Fibroblast of villous mesenchyme (primary cell): Measurements from ENCODE around the gene KLHL7. TPM values are rescaled to one million over a fixed set of nuclear protein-coding genes. Genes with fewer than 3 reads are reported as not detected.

ENCODE experiments used
- DNase-seq: peaks from one replicate; pipeline ENCODE4 v3.0.0-alpha.2; 2010; ENCODE audit warnings: low read depth
- H3K4me3 ChIP-seq: 2 replicates; pipeline ENCODE4 v1.5.1; 2011; ENCODE audit warnings: low read depth, mild to moderate bottlenecking, low read length
- CTCF ChIP-seq: IDR thresholded peaks from 2 replicates; pipeline ENCODE4 v1.5.1; 2012; ENCODE audit warnings: low read depth, mild to moderate bottlenecking, low read length; ENCODE audit not compliant: insufficient read depth
- total RNA-seq: library from RNA; depleted of rRNA; stranded (reverse); fragments of >200 nt; gene quantifications from 2 replicates; pipeline ENCODE4 v1.2.3, GENCODE V29; 2012

The KLHL7 gene
- total RNA-seq, 1 donor, result 27.6 TPM

- peak overlapping the region; percentile 97 for H3K4me3 ChIP-seq
- TF ChIP-seq CTCF, result no peak
- peak; percentile 7 for DNase-seq
Observed at GRCh38 chr7:23106823-23107663, 1.5 kb downstream of the KLHL7 start.

- TF ChIP-seq CTCF, result no peak
- H3K4me3 ChIP-seq, result peak overlapping the region; percentile 97
- DNase-seq, result no peak
Observed at GRCh38 chr7:23107781-23108180, 2.2 kb downstream of the KLHL7 start.

- TF ChIP-seq CTCF, result no peak
- DNase-seq, result no peak
- H3K4me3 ChIP-seq, result no peak overlapping the region
Observed at GRCh38 chr7:23108995-23109394, 3.4 kb downstream of the KLHL7 start.

- DNase-seq, result no peak
- no peak overlapping the region for H3K4me3 ChIP-seq
- no peak for TF ChIP-seq CTCF
Observed at GRCh38 chr7:23109470-23109869, 3.9 kb downstream of the KLHL7 start.

GRCh38 chr7:23114896-23115295 lies 9.3 kb downstream of the KLHL7 start:
- DNase-seq, result no peak
- no peak for TF ChIP-seq CTCF
- H3K4me3 ChIP-seq, result no peak overlapping the region

GRCh38 chr7:23115991-23116390 lies 10.4 kb downstream of the KLHL7 start:
- TF ChIP-seq CTCF, result no peak
- no peak for DNase-seq

GRCh38 chr7:23117841-23118240 lies 12.3 kb downstream of the KLHL7 start:
- TF ChIP-seq CTCF, result no peak
- no peak overlapping the region for H3K4me3 ChIP-seq
- no peak for DNase-seq

More at GRCh38 chr7:23115991-23116390, 10.4 kb downstream of the KLHL7 start:
- no peak overlapping the region for H3K4me3 ChIP-seq
